ENCODE results near the gene DRC7. TPM values are rescaled to one million over a fixed set of nuclear protein-coding genes. Genes with fewer than 3 reads are reported as not detected.

Gene DRC7
- polyA plus RNA-seq, 1 donor (not counting 4 experiments of a cell fraction or from before 2014, with no cell fraction given) = not detected

DNA sequence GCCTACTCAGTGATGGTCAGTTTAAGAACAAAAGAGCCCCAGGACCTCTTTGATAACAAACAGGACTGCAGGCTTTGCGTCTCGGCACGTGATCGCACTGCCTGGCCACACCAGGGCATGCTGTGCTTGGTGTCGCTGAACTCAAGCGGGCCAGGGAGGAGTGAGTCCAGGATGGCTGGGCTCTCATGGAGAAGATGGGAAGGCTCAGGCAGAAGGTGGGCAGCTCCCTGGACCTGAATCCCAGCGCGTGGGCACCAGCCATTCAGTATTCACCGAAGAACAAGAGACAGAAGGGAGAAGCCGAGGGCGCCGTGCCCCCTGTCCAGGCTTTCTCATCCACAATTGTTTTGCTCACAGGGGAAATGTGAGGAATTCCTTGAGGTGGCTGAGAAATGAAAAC, 52.9 kb downstream of the DRC7 start:
- Histone ChIP-seq H3K4me2 (ENCODE audit: control insufficient read depth, extremely low read depth, insufficient read depth, low read depth, low read length) (no peak overlapping the region), H4K20me1 (ENCODE audit: control insufficient read depth, extremely low read depth, insufficient read depth, low read length) (peaks cover 3% of the 10 kb centered on the region), H3K4me3 (ENCODE audit: control insufficient read depth in 2 of 3, extremely low read depth in 1 of 3, insufficient read depth in 2 of 3, low read depth in 1 of 3, low read length in 3 of 3) (no peak overlapping the region), H2AFZ (ENCODE audit: control insufficient read depth, low read length) (no peak overlapping the region), H3K9me3 (ENCODE audit: control insufficient read depth, low read depth, low read length) (no peaks in the 10 kb centered on the region), H3K79me2 (ENCODE audit: control insufficient read depth, insufficient read depth, low read length) (no peaks in the 10 kb centered on the region), H3K9ac (ENCODE audit: control insufficient read depth, extremely low read depth, insufficient read depth, low read length) (no peak overlapping the region), H3K4me1 (ENCODE audit: control insufficient read depth, extremely low read depth, insufficient read depth, low read length) (peaks cover 3% of the 10 kb centered on the region), H3K36me3 (ENCODE audit: control insufficient read depth in 2 of 2, extremely low read depth in 1 of 2, insufficient read depth in 2 of 2, low read length in 2 of 2) (peaks cover 0 to 14% of the 10 kb centered on the region in 2 experiments), H3K27me3 (ENCODE audit: control insufficient read depth, extremely low read depth, insufficient read depth, low read length) (no peaks in the 10 kb centered on the region), H3K9me1 (ENCODE audit: control insufficient read depth, extremely low read depth, insufficient read depth, low read length) (no peaks in the 10 kb centered on the region), H3K27ac (ENCODE audit: control insufficient read depth, insufficient read depth, low read length) (no peak overlapping the region)
- no peak for DNase-seq (ENCODE audit: low read depth, low spot score)
- TF ChIP-seq EZH2 (IDR thresholded peaks at IDR 0.05; ENCODE audit: low read length) = no peak
- TF ChIP-seq, protein P1, sequence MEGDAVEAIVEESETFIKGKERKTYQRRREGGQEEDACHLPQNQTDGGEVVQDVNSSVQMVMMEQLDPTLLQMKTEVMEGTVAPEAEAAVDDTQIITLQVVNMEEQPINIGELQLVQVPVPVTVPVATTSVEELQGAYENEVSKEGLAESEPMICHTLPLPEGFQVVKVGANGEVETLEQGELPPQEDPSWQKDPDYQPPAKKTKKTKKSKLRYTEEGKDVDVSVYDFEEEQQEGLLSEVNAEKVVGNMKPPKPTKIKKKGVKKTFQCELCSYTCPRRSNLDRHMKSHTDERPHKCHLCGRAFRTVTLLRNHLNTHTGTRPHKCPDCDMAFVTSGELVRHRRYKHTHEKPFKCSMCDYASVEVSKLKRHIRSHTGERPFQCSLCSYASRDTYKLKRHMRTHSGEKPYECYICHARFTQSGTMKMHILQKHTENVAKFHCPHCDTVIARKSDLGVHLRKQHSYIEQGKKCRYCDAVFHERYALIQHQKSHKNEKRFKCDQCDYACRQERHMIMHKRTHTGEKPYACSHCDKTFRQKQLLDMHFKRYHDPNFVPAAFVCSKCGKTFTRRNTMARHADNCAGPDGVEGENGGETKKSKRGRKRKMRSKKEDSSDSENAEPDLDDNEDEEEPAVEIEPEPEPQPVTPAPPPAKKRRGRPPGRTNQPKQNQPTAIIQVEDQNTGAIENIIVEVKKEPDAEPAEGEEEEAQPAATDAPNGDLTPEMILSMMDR (optimal IDR thresholded peaks at IDR 0.05 in 1 of 3, IDR thresholded peaks at IDR 0.05 in 1 of 3, conservative IDR thresholded peaks at IDR 0.05 in 1 of 3; ENCODE audit: extremely low read depth in 1 of 3, insufficient read depth in 2 of 3, low read length in 3 of 3) = no peak
- dilution Hi-C loops (cut with MboI; ENCODE audit: extremely low pct_ligation_motif_present, low sequenced_read_pairs) = no loop called here
- no peak for FAIRE-seq

DNA sequence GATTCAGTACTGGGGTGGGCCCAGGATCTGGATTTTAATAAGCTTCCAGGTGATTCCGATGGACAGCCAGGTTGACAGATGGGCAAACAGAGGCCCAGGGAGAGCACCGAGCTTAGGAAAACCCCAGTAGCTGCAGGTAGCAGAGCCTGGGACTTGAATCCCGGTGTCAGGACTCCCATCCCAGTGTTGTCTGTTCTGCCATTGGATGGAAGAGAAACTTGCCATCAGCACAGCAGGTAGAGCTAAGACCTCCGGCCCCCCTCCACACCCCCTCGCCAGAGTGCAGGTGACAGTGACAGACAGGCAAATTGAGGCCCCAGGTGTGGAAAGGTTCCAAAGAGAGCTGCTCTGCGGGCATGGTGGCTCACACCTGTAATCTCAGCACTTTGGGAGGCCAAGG, 53.4 kb downstream of the DRC7 start:
- H3K27me3 ChIP-seq (ENCODE audit: control insufficient read depth, extremely low read depth, insufficient read depth, low read length) = no peaks in the 10 kb centered on the region
- no peak overlapping the region for H3K27ac ChIP-seq (ENCODE audit: control insufficient read depth, insufficient read depth, low read length)
- H3K4me2 ChIP-seq (ENCODE audit: control insufficient read depth, extremely low read depth, insufficient read depth, low read depth, low read length) = no peak overlapping the region
- no peaks in the 10 kb centered on the region for H3K9me3 ChIP-seq (ENCODE audit: control insufficient read depth, low read depth, low read length)
- H2AFZ ChIP-seq (ENCODE audit: control insufficient read depth, low read length) = no peak overlapping the region
- no peak overlapping the region for H3K9ac ChIP-seq (ENCODE audit: control insufficient read depth, extremely low read depth, insufficient read depth, low read length)
- dilution Hi-C loops (cut with MboI; ENCODE audit: extremely low pct_ligation_motif_present, low sequenced_read_pairs) = no loop called here
- H4K20me1 ChIP-seq (ENCODE audit: control insufficient read depth, extremely low read depth, insufficient read depth, low read length) = peaks cover 3% of the 10 kb centered on the region
- no peak for FAIRE-seq
- H3K36me3 ChIP-seq (ENCODE audit: control insufficient read depth in 2 of 2, extremely low read depth in 1 of 2, insufficient read depth in 2 of 2, low read length in 2 of 2) = peaks cover 0 to 14% of the 10 kb centered on the region in 2 experiments
- no peak for DNase-seq (ENCODE audit: low read depth, low spot score)
- H3K4me1 ChIP-seq (ENCODE audit: control insufficient read depth, extremely low read depth, insufficient read depth, low read length) = no peaks in the 10 kb centered on the region
- TF ChIP-seq, protein P1 (optimal IDR thresholded peaks at IDR 0.05 in 1 of 3, IDR thresholded peaks at IDR 0.05 in 1 of 3, conservative IDR thresholded peaks at IDR 0.05 in 1 of 3; ENCODE audit: extremely low read depth in 1 of 3, insufficient read depth in 2 of 3, low read length in 3 of 3) = no peak
- TF ChIP-seq EZH2 (IDR thresholded peaks at IDR 0.05; ENCODE audit: low read length) = no peak
- H3K9me1 ChIP-seq (ENCODE audit: control insufficient read depth, extremely low read depth, insufficient read depth, low read length) = no peaks in the 10 kb centered on the region
- H3K4me3 ChIP-seq (ENCODE audit: control insufficient read depth in 2 of 3, extremely low read depth in 1 of 3, insufficient read depth in 2 of 3, low read depth in 1 of 3, low read length in 3 of 3) = no peak overlapping the region
- H3K79me2 ChIP-seq (ENCODE audit: control insufficient read depth, insufficient read depth, low read length) = no peaks in the 10 kb centered on the region

Data from keratinocyte (primary cell).